Activated naive CD4-positive, alpha-beta T cell treated with anti-CD3 and anti-CD28 coated beads, Interleukin-2, amount 50 U/mL, for 24 hours (primary cell): ENCODE data around the gene PRKN.
"Not testable (repeated sequence)": the region's sequence is repeated elsewhere in the genome, so short reads cannot be mapped to it uniquely, and the experiment has no call there.

Experiments
- H3K27ac Mint-ChIP-seq: one replicate; pipeline ENCODE4 v1.8.0; 2021; ENCODE audit warnings: mild to moderate bottlenecking, mixed read lengths
- H3K27me3 Mint-ChIP-seq: one replicate; pipeline ENCODE4 v1.8.0; 2021; ENCODE audit warnings: mixed read lengths
- H3K36me3 Mint-ChIP-seq: one replicate; pipeline ENCODE4 v1.8.0; 2021; ENCODE audit warnings: mixed read lengths
- H3K4me1 Mint-ChIP-seq: one replicate; pipeline ENCODE4 v1.8.0; 2021; ENCODE audit warnings: mixed read lengths
- H3K4me3 Mint-ChIP-seq: one replicate; pipeline ENCODE4 v1.8.0; 2021; ENCODE audit warnings: mild to moderate bottlenecking, mixed read lengths
- H3K9me3 Mint-ChIP-seq: one replicate; pipeline ENCODE4 v1.8.0; 2021; ENCODE audit warnings: mixed read lengths

The PRKN gene

DNA sequence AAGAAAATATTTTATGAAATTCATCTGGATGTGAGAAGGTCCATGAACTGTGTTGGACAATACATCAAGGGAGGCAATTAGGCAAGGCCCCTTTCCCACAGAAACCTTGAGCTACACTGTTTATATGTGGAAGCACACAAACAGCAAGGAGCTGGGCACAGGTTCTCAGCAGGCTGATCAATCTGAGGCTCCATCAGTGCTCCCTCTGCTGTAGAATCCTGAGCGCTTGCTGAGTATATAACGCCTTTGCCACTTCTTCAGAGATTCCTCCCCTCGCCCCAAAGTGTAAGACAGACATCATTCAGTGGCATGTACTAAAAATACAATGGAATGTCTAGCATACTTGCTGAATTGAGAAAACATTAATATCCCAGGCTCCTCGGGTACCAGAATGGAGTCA, 146.9 kb downstream of the PRKN start:
- no peaks in the 10 kb centered on the region for H3K4me1 Mint-ChIP-seq
- H3K9me3 Mint-ChIP-seq: no peaks in the 10 kb centered on the region
- no peak overlapping the region for H3K4me3 Mint-ChIP-seq
- H3K27me3 Mint-ChIP-seq: no peaks in the 10 kb centered on the region
- no peak overlapping the region for H3K27ac Mint-ChIP-seq
- no peaks in the 10 kb centered on the region for H3K36me3 Mint-ChIP-seq

DNA sequence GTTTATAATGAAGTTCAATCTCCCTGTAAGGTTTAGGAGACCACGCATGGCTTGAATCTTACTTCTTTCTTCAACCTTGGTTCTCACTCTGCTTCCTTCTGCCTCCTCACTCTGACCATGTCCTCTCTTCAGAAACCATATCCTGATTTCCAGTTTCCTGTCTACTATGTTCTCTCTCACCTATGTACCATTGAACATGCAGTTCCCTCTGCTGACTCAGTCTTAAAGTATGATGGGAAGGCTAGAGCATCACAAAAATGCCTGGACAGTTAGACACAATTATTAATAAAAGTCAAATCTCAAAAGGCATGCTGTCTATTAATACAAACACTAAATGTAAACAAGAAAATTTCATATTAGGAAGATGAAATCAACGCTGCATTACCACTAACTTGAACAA, 151.6 kb downstream of the PRKN start:
- Mint-ChIP-seq H3K27me3 (no peaks in the 10 kb centered on the region), H3K4me3 (no peak overlapping the region), H3K9me3 (peaks cover 5% of the 10 kb centered on the region), H3K36me3 (no peaks in the 10 kb centered on the region), H3K27ac (no peak overlapping the region), H3K4me1 (no peaks in the 10 kb centered on the region)

DNA sequence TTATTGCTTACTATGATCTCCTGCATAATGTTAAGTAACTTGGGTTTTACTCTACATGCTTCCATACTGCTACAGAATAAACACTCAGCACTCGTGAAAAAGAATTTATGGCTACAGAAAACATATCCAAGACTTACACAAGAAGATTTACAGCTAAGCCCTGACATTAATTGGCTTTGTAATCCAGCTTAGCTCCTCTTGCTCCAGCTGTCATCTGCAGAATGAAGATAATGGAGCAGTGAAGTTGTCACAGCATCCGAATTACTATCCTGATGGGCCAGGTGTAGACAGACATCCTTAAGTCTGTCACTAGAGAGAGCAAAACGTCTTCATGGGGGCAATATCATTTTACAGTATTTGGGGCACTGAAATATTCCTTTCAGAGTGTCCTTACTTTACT, 155.3 kb downstream of the PRKN start:
- Mint-ChIP-seq H3K4me1 (no peaks in the 10 kb centered on the region), H3K27ac (no peak overlapping the region), H3K36me3 (peaks cover 8% of the 10 kb centered on the region), H3K9me3 (peaks cover 5% of the 10 kb centered on the region), H3K4me3 (no peak overlapping the region), H3K27me3 (no peaks in the 10 kb centered on the region)

DNA sequence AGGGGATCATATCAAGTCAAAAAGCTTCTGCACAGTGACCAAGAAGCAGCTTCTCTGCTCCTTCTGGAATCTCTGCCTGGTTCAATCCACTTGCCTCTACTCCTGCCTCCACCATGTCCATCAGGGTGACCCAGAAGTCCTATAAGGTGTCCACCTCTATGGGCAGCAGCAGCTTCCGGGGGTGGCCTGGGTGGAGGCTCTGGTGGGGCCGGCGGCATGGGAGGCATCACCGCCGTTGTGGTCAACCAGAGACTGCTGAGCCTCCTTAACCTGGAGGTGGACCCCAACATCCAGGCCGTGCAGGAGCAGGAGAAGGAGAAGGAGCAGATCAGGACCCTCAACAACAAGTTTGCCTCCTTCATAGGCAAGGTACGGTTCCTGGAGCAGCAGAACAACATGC, 159.3 kb downstream of the PRKN start:
- H3K27me3 Mint-ChIP-seq: no peaks in the 10 kb centered on the region
- no peaks in the 10 kb centered on the region for H3K4me1 Mint-ChIP-seq
- H3K36me3 Mint-ChIP-seq: peaks cover 31% of the 10 kb centered on the region
- H3K4me3 Mint-ChIP-seq: no peak overlapping the region
- no peak overlapping the region for H3K27ac Mint-ChIP-seq
- H3K9me3 Mint-ChIP-seq: peaks cover 13% of the 10 kb centered on the region

DNA sequence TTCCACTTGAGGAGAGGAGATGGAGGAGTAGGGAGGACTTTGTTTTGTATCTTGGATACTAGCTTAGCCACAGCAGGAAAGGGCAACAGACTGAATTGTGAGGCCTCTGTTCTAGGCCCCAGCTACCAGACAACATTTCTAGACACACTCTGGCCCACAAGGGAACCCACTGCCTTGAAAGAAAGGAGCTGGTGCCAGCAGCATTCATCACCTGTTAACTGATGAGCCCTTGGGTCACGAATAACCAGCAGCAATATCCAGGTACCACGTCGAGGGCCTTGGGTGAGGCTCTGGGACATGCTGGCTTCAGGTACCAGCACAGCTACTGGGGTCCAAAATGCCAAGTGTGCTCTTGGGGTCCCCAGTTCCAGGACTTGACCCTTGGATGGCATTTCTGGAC, 165.5 kb downstream of the PRKN start:
- Mint-ChIP-seq H3K36me3 (peaks cover 23% of the 10 kb centered on the region), H3K4me3 (no peak overlapping the region), H3K27me3 (no peaks in the 10 kb centered on the region), H3K4me1 (no peaks in the 10 kb centered on the region), H3K27ac (no peak overlapping the region), H3K9me3 (peaks cover 18% of the 10 kb centered on the region)

DNA sequence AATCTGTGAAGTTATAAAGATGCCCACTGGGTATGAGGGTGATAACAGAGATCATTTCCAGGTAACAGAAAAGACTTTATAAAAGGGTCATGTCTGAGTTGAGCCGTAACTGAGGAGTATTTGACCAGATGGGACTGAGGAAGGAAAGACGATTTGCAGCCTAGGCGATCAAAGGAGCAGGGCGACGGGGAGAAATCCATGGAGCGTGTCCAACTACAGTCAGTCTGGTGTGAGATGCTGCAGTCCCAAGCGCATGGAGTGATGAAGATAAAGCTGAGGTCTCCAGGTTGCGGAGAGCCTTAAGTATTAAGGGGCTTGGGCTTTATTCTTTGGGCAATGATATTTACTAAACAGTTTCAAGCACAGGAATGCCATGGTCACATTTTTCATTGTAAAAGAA, 166.7 kb downstream of the PRKN start:
- H3K27me3 Mint-ChIP-seq: no peaks in the 10 kb centered on the region
- H3K27ac Mint-ChIP-seq: no peak overlapping the region
- peaks cover 15% of the 10 kb centered on the region for H3K36me3 Mint-ChIP-seq
- no peaks in the 10 kb centered on the region for H3K4me1 Mint-ChIP-seq
- H3K9me3 Mint-ChIP-seq: peaks cover 9% of the 10 kb centered on the region
- no peak overlapping the region for H3K4me3 Mint-ChIP-seq

DNA sequence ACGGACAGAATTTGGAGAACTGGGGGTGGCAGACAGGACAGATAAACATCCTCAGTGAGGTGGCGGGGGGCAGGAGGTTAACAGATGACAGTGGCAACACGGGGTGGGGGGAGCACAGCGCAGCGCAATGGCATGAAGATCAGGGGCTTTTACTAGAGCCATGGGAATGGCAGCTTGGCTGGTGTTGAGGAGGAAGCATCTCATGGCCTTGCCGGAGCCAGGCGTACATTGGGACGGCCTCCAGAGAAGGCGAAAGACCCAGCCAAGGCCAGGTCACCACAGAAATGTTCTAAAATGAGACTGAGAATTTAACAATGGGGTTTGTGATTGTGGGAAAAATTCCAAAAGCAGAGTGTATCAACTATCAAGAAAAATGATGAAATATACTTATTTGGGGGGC, 173.0 kb downstream of the PRKN start:
- Mint-ChIP-seq H3K4me1 (no peaks in the 10 kb centered on the region), H3K4me3 (no peak overlapping the region), H3K27me3 (no peaks in the 10 kb centered on the region), H3K36me3 (peaks cover 26% of the 10 kb centered on the region), H3K9me3 (peaks cover 4% of the 10 kb centered on the region), H3K27ac (no peak overlapping the region)

DNA sequence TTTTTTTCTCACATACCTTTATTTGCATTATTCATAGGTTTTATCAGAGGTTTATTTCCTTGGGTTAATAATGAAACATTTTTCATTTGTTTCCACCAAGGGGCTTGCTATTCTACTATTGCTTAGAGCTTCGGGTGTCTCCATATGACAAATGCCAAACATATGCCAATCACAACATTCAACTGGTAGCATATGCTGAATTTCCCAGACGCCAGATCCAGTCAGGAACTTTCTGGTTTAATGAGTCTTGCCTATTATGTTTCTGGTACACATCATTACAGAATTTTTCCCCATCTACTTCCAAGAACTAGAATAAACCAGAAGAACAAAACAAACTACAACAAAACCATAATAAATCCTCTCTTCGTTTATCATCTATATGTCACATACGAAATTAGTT, 180.7 kb downstream of the PRKN start:
- Mint-ChIP-seq H3K4me1 (no peaks in the 10 kb centered on the region), H3K27me3 (no peaks in the 10 kb centered on the region), H3K36me3 (peaks cover 14% of the 10 kb centered on the region), H3K4me3 (no peak overlapping the region), H3K27ac (no peak overlapping the region), H3K9me3 (peaks cover 4% of the 10 kb centered on the region)

DNA sequence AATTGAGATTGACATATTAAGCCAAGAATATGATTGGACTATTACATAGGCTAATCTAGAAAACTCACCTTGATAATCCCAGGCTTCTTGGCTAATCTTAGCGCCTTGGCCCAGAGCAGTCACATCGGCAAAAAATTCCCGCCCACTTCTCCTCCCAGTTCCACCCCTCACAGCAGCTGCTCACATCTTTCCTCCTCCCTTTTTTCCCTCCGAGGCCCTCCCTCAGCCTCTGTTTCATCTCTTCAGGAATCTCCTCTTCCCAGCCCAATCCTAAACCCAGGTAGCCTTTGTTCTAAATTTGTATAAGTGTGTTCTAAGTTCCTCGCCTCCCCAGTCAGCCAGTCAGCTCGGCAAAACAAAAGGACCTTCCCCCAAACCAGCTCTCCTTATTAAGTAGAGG, 184.3 kb downstream of the PRKN start:
- Mint-ChIP-seq H3K27me3 (no peaks in the 10 kb centered on the region), H3K9me3 (no peaks in the 10 kb centered on the region), H3K27ac (no peak overlapping the region), H3K4me1 (no peaks in the 10 kb centered on the region), H3K4me3 (no peak overlapping the region), H3K36me3 (peaks cover 3% of the 10 kb centered on the region)

DNA sequence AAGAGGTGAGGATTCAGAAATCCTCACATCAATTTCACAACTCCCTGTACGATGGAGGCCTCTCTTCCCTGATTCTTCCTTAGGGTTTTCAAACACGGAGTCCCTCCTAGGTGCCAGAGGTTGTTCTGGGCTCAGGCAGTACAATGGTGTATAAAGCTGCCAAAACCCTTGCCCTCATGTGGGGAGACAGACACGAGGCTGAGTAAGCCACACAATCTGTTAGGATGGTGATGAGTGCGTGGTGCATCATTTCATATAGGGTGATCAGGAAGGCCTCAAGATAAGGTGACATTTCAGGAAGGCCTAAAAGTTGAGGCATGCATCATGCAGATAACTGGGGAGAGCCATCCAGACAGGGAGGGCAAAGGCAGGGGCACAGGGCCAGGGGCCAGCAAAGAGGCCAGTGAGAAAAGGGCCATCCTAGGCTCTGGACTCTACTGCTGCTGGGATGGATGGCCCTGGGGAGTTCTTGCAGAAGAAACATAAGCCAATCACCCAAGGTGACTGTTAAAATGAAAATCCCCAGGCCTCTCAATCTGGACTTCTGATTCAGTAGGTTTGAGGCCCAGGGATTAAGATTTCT, 186.5 kb downstream of the PRKN start:
- H3K4me1 Mint-ChIP-seq: no peaks in the 10 kb centered on the region
- no peak overlapping the region for H3K27ac Mint-ChIP-seq
- no peaks in the 10 kb centered on the region for H3K9me3 Mint-ChIP-seq
- H3K4me3 Mint-ChIP-seq: no peak overlapping the region
- H3K36me3 Mint-ChIP-seq: peaks cover 3% of the 10 kb centered on the region
- no peaks in the 10 kb centered on the region for H3K27me3 Mint-ChIP-seq

DNA sequence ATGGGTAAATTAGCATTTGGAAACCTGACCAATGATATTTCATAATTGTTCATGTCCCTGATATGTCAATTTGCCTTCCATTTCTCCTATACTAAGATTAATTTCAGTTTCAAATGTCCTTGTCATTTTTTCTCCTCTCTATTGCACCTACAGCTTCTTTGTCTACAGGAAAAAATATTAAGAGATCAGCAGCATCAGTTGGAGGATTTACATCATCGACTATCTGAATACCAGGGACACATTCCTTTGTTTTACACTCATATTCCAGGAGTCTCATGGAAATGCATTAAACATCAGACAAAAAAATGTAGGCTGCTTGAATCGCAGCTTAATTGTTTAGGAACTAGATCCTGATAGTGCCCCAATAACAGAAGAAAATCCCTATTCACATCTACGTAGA, 188.2 kb downstream of the PRKN start:
- H3K4me1 Mint-ChIP-seq: no peaks in the 10 kb centered on the region
- no peaks in the 10 kb centered on the region for H3K27me3 Mint-ChIP-seq
- peaks cover 3% of the 10 kb centered on the region for H3K36me3 Mint-ChIP-seq
- no peak overlapping the region for H3K4me3 Mint-ChIP-seq
- H3K27ac Mint-ChIP-seq: no peak overlapping the region
- no peaks in the 10 kb centered on the region for H3K9me3 Mint-ChIP-seq

DNA sequence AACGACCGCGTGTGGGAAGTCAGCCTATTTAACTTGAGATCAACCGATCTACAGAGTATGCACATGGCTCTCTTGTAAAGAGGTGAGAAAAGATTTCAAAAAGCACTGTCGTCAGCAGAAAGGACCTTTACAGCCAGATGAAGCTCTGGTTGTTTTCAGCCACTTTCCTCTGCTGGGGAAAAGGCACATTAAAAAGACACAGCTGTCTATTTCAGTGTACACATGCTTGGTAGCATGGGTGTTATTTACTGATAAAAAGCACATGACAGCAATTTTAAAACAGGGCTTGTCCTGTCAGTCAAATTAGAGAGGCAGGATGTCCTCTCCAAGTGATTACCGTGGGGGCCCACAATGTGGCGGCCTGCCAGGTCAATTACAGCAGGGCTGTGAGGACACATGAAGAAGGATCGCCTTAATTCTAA, 188.9 kb downstream of the PRKN start:
- no peaks in the 10 kb centered on the region for H3K4me1 Mint-ChIP-seq
- no peaks in the 10 kb centered on the region for H3K9me3 Mint-ChIP-seq
- H3K27me3 Mint-ChIP-seq: no peaks in the 10 kb centered on the region
- H3K36me3 Mint-ChIP-seq: peaks cover 3% of the 10 kb centered on the region
- H3K27ac Mint-ChIP-seq: no peak overlapping the region
- H3K4me3 Mint-ChIP-seq: no peak overlapping the region

DNA sequence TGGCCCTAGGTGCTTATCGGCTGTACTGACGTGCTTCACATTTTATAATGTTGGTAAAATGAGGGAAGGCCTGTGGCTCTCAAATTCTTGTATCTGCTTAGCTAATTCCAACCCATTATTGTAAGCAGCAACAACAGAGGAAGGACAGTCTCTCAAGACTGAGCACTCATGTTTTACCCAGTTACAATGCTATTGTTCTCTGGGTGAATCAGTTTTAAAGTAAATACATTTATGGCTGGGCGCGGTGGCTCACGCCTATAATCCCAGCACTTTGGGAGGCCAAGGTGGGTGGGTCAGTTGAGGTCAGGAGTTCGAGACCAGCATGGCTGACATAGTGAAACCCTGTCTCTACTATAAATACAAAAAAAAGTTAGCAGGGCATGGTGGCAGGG, 194.6 kb downstream of the PRKN start:
- Mint-ChIP-seq H3K4me1 (no peaks in the 10 kb centered on the region), H3K4me3 (no peak overlapping the region), H3K9me3 (no peaks in the 10 kb centered on the region), H3K36me3 (no peaks in the 10 kb centered on the region), H3K27me3 (no peaks in the 10 kb centered on the region), H3K27ac (no peak overlapping the region)

DNA sequence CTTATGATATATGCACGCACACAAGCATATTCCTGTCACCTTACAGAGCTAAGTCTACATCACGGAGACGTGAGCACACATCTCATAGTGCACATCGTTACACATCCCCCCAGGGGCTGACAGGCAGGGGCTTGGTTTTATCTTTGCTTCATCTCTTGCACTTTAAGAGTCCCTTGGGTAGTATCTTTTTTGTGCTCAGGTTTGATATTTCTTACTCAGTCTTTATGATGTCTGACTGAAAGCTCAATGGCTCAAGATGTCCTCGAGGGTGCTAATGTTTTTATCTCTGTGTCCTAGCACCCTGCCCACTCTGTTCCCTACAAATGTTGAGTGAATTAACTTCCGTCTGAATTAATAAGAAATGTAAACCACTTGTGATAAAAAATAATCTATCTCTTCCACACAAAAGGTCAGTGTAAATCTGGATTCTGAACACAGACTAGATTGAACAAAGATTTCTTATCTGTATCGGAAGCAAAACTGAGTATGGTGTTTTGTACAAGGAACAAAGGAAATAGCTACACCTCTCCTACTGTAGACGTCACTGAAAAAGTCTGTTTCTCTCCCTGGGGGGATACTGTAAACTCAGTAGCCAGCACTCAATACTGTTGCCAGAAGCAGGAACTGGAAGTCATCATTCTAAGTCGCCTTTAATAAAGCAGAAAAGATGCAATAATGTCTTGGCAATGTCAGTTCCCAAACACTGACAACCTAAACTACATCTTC, 195.1 kb downstream of the PRKN start:
- no peaks in the 10 kb centered on the region for H3K27me3 Mint-ChIP-seq
- no peak overlapping the region for H3K4me3 Mint-ChIP-seq
- no peaks in the 10 kb centered on the region for H3K36me3 Mint-ChIP-seq
- no peak overlapping the region for H3K27ac Mint-ChIP-seq
- H3K4me1 Mint-ChIP-seq: no peaks in the 10 kb centered on the region
- no peaks in the 10 kb centered on the region for H3K9me3 Mint-ChIP-seq

DNA sequence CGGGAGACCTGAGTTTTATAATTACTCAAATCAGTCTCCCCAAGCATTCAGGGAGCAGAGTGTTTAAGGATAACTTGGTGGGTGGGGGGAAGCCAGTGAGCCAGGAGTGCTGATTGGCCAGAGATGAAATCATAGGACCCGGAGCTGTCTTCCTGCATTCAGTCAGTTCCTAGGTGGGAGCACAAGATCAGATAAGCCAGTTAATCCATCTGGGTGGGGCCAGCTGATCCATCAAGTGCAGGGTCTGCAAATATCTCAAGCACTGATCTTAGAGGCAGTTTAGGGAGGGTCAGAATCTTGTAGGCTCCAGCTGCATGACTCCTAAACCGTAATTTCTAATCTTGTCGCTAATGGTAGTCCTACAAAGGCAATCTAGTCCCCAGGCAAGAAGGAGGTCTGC, 196.2 kb downstream of the PRKN start:
- not testable (repeated sequence) for H3K36me3 Mint-ChIP-seq, H3K27ac Mint-ChIP-seq, H3K4me3 Mint-ChIP-seq, H3K4me1 Mint-ChIP-seq, H3K27me3 Mint-ChIP-seq, H3K9me3 Mint-ChIP-seq

DNA sequence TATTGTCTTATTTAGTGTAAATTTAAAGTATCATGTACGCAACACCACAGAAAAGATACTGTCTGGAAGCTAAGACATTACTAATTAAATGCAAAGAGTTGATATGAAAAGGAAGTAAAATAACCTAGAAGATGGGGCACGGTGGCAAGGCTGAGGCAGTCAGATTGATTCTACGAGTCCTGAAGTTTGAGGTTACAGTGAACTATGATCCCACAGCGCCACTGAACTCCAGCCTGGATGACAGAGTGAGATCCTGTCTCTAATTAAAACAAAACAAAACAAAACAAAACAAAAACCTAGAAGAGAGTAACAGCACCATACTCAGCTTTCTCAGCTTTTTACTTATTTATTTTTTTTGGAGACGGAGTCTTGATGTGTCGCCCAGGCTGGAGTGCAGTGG, 199.0 kb downstream of the PRKN start:
- Mint-ChIP-seq H3K27ac (no peak overlapping the region), H3K27me3 (no peaks in the 10 kb centered on the region), H3K36me3 (no peaks in the 10 kb centered on the region), H3K9me3 (no peaks in the 10 kb centered on the region), H3K4me1 (no peaks in the 10 kb centered on the region), H3K4me3 (no peak overlapping the region)

DNA sequence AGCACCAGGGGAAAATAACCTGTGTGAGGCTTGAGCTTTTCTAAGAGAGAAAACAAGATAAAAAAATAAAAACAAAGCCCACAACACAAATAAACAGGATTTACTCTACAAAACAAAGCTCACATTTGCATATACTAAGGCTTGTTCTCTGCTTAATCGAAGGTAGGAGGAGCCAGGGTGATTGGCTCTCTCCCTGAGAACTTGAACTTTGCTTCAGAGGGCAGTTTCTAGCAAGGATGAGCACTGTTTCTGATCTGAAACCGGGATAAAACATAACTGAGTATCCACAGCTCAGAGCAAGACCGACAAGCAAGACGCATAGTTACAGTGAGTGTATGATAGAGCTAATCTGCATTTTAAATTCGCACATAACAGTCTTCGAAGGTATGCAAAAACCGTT, 200.6 kb downstream of the PRKN start:
- Mint-ChIP-seq H3K27ac (no peak overlapping the region), H3K4me1 (no peaks in the 10 kb centered on the region), H3K9me3 (peaks cover 6% of the 10 kb centered on the region), H3K36me3 (peaks cover 4% of the 10 kb centered on the region), H3K4me3 (no peak overlapping the region), H3K27me3 (no peaks in the 10 kb centered on the region)
